DOHH2 (cell line): ENCODE results near the gene CYP17A1.

Source experiments
- H3F3A ChIP-seq: fragments of 200-600 bp; sonication (generic), shearing (Covaris generic); 2 replicates; pipeline ENCODE4 v1.6.0; 2016; ENCODE audit warnings: antibody characterized with exemption, mild to moderate bottlenecking; ENCODE audit not compliant: control insufficient read depth, insufficient read depth
- H3K27ac ChIP-seq: fragments of 200-600 bp; sonication (generic); 2 replicates; pipeline ENCODE4 v1.5.1; 2014; ENCODE audit warnings: low read depth, mild to moderate bottlenecking, low read length, moderate library complexity
- H3K27me3 ChIP-seq: fragments of 200-600 bp; sonication (generic); 2 replicates; pipeline ENCODE4 v1.6.1; 2014; ENCODE audit warnings: mild to moderate bottlenecking, low read length, mixed read lengths; ENCODE audit not compliant: control insufficient read depth
- H3K36me3 ChIP-seq: fragments of 200-600 bp; sonication (generic); 2 replicates; pipeline ENCODE4 v1.6.1; 2014; ENCODE audit warnings: mild to moderate bottlenecking, low read length, moderate library complexity, mixed read lengths; ENCODE audit not compliant: control insufficient read depth
- H3K4me1 ChIP-seq: fragments of 200-600 bp; sonication (generic); 2 replicates; pipeline ENCODE4 v1.6.1; 2014; ENCODE audit warnings: mild to moderate bottlenecking, low read length, mixed read lengths; ENCODE audit not compliant: control insufficient read depth
- H3K4me2 ChIP-seq: fragments of 200-600 bp; sonication (generic); 2 replicates; pipeline ENCODE4 v1.6.0; 2014; ENCODE audit warnings: mild to moderate bottlenecking, low read length, moderate library complexity
- H3K4me3 ChIP-seq: fragments of 200-600 bp; sonication (generic); 2 replicates; pipeline ENCODE4 v1.5.1; 2014; ENCODE audit warnings: mild to moderate bottlenecking, low read length, mixed read lengths
- H3K79me2 ChIP-seq: fragments of 200-600 bp; sonication (generic); 2 replicates; pipeline ENCODE4 v1.6.1; 2014; ENCODE audit warnings: mild to moderate bottlenecking, low read length, mixed read lengths; ENCODE audit not compliant: control insufficient read depth
- H3K9me2 ChIP-seq: fragments of 200-600 bp; sonication (generic); replicated peaks from 2 replicates; pipeline ENCODE4 v1.6.1; 2014; ENCODE audit warnings: mild to moderate bottlenecking, low read length, mixed read lengths; ENCODE audit not compliant: control insufficient read depth
- H3K9me3 ChIP-seq: fragments of 200-600 bp; sonication (generic); 2 replicates; pipeline ENCODE4 v1.6.1; 2014; ENCODE audit warnings: antibody characterized with exemption, low read length, mixed read lengths; ENCODE audit not compliant: control insufficient read depth, insufficient read depth
- H4K20me1 ChIP-seq: fragments of 200-600 bp; sonication (generic); 2 replicates; pipeline ENCODE4 v1.6.0; 2014; ENCODE audit warnings: low read depth, mild to moderate bottlenecking, antibody characterized with exemption, low read length, moderate library complexity; ENCODE audit not compliant: control insufficient read depth, insufficient read depth
- EZH2phosphoT487 ChIP-seq: fragments of 200-600 bp; sonication (generic); IDR thresholded peaks from 2 replicates; pipeline ENCODE4 v1.6.1; 2017; ENCODE audit warnings: borderline replicate concordance, mild to moderate bottlenecking, antibody characterized with exemption, low read length, moderate library complexity, mixed read lengths
- TF ChIP-seq, protein P1 (sequence below): fragments of 200-600 bp; sonication (generic); IDR thresholded peaks from one replicate; pipeline ENCODE4 v1.5.1; 2014; ENCODE audit warnings: antibody characterized with exemption, mild to moderate bottlenecking, low read depth, low read length; ENCODE audit not compliant: poor library complexity, severe bottlenecking

Gene CYP17A1

DNA sequence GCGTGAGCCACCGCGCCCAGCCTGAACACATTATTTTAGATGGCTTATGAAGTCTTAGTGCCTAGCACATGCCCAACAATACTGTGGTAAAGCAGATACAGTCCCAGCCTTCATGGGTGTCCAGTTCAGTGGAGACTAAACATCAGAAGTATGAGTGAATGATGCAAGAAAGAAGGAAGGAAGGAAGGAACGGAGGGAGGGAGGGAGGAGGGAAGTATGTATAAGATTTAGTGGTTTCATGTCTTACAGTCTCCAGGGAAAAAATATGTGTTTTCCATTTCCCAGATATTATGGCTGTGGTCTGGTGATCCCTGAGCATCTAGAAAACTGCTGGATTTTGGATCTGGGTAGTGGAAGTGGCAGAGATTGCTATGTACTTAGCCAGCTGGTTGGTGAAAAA, 35.0 kb upstream of the CYP17A1 start:
- Histone ChIP-seq H3K4me1 (no peaks in the 10 kb centered on the region), H3K27ac (no peak overlapping the region)

GRCh38 chr10:102870221-102870620, 33.0 kb upstream of the CYP17A1 start:
- Histone ChIP-seq H3K4me3 (no peak overlapping the region), H4K20me1 (no peaks in the 10 kb centered on the region), H3K4me1 (no peaks in the 10 kb centered on the region), H3F3A (no peaks in the 10 kb centered on the region), H3K27ac (no peak overlapping the region), H3K4me2 (no peak overlapping the region), H3K36me3 (no peaks in the 10 kb centered on the region), H3K9me2 (no peaks in the 10 kb centered on the region), H3K9me3 (no peaks in the 10 kb centered on the region), H3K27me3 (peaks cover 10% of the 10 kb centered on the region), H3K79me2 (no peaks in the 10 kb centered on the region)
- TF ChIP-seq, protein P1, sequence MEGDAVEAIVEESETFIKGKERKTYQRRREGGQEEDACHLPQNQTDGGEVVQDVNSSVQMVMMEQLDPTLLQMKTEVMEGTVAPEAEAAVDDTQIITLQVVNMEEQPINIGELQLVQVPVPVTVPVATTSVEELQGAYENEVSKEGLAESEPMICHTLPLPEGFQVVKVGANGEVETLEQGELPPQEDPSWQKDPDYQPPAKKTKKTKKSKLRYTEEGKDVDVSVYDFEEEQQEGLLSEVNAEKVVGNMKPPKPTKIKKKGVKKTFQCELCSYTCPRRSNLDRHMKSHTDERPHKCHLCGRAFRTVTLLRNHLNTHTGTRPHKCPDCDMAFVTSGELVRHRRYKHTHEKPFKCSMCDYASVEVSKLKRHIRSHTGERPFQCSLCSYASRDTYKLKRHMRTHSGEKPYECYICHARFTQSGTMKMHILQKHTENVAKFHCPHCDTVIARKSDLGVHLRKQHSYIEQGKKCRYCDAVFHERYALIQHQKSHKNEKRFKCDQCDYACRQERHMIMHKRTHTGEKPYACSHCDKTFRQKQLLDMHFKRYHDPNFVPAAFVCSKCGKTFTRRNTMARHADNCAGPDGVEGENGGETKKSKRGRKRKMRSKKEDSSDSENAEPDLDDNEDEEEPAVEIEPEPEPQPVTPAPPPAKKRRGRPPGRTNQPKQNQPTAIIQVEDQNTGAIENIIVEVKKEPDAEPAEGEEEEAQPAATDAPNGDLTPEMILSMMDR: no peak
- no peak for TF ChIP-seq EZH2phosphoT487

More for the DNA sequence above, 35.0 kb upstream of the CYP17A1 start:
- Histone ChIP-seq H3F3A (no peaks in the 10 kb centered on the region), H3K79me2 (no peaks in the 10 kb centered on the region), H3K4me2 (no peak overlapping the region), H3K9me3 (no peaks in the 10 kb centered on the region), H4K20me1 (no peaks in the 10 kb centered on the region), H3K9me2 (no peaks in the 10 kb centered on the region), H3K36me3 (no peaks in the 10 kb centered on the region), H3K27me3 (peaks cover 10% of the 10 kb centered on the region), H3K4me3 (no peak overlapping the region)
- TF ChIP-seq, protein P1: no peak
- no peak for TF ChIP-seq EZH2phosphoT487

- no peak for TF ChIP-seq EZH2phosphoT487
- TF ChIP-seq, protein P1: no peak
- Histone ChIP-seq H3K27me3 (peaks cover 10% of the 10 kb centered on the region), H3K4me1 (no peaks in the 10 kb centered on the region), H3K79me2 (no peaks in the 10 kb centered on the region), H4K20me1 (no peaks in the 10 kb centered on the region), H3K27ac (no peak within 1 kb of the TSS), H3K36me3 (no peaks in the 10 kb centered on the region), H3K4me3 (peak within 1 kb of the TSS; percentile 37; the same call in 1 of the 2 replicates), H3K9me2 (no peaks in the 10 kb centered on the region), H3K9me3 (no peaks in the 10 kb centered on the region), H3F3A (no peaks in the 10 kb centered on the region), H3K4me2 (peak within 1 kb of the TSS; percentile 55)
Observed at GRCh38 chr10:102869258-102870198, 32.3 kb upstream of the CYP17A1 start, which contains the start of gene AS3MT. AS3MT (plus strand) TSS chr10:102869470; CDS start chr10:102869593, 123 bp downstream.
